Neuronal stem cell (in vitro differentiated cells): ENCODE results near the gene NLRP14.
A peak's percentile ranks its signal among the peaks of the same experiment; 100 is the strongest.

ENCODE experiments used
- DNase-seq: peaks from one replicate; pipeline ENCODE4 v3.0.0-alpha.2; 2013; ENCODE audit warnings: low spot score
- H2AFZ ChIP-seq: one replicate; pipeline ENCODE4 v1.6.1; 2013; ENCODE audit warnings: mild to moderate bottlenecking, low read length, inconsistent platforms
- H2AK5ac ChIP-seq: 2 replicates; pipeline ENCODE4 v1.6.1; 2013; ENCODE audit warnings: low read depth, mild to moderate bottlenecking, inconsistent platforms, low read length, moderate library complexity, mixed read lengths
- H2BK120ac ChIP-seq: 2 replicates; pipeline ENCODE4 v1.6.1; 2013; ENCODE audit warnings: low read depth, mild to moderate bottlenecking, inconsistent platforms, low read length, moderate library complexity, mixed read lengths
- H2BK12ac ChIP-seq: one replicate; pipeline ENCODE4 v1.6.1; 2013; ENCODE audit warnings: low read length, inconsistent platforms
- H2BK15ac ChIP-seq: 2 replicates; pipeline ENCODE4 v1.6.1; 2013; ENCODE audit warnings: mild to moderate bottlenecking, low read length, inconsistent platforms, mixed read lengths
- H2BK5ac ChIP-seq: one replicate; pipeline ENCODE4 v1.6.1; 2013; ENCODE audit warnings: inconsistent platforms, mild to moderate bottlenecking, low read length, moderate library complexity
- H3K14ac ChIP-seq: one replicate; pipeline ENCODE4 v1.6.1; 2013; ENCODE audit warnings: low read length, inconsistent platforms
- H3K18ac ChIP-seq: 2 replicates; pipeline ENCODE4 v1.6.1; 2013; ENCODE audit warnings: low read length, inconsistent platforms
- H3K23ac ChIP-seq: 2 replicates; pipeline ENCODE4 v1.6.1; 2013; ENCODE audit warnings: low read depth, mild to moderate bottlenecking, mixed read lengths, low read length, inconsistent platforms; ENCODE audit not compliant: poor library complexity
- H3K27ac ChIP-seq: replicated peaks from 3 replicates; pipeline ENCODE4 v1.5.1; 2013; ENCODE audit warnings: low read length, inconsistent platforms
- H3K27me3 ChIP-seq, 3 experiments: 2 replicates each; pipeline ENCODE4 v1.6.1; 2013; ENCODE audit warnings: low read length in 3 of 3, mild to moderate bottlenecking in 2 of 3, inconsistent platforms in 1 of 3, low read depth in 1 of 3, mixed read lengths in 1 of 3, moderate library complexity in 1 of 3; ENCODE audit not compliant: control insufficient read depth in 3 of 3, insufficient read depth in 3 of 3
- H3K36me3 ChIP-seq, 2 donors: replicated peaks in 1 of 2; 2 replicates each; pipeline ENCODE4 v1.6.1; 2013; ENCODE audit warnings: low read length in 2 of 2; ENCODE audit not compliant: control insufficient read depth in 2 of 2, insufficient read depth in 2 of 2
- H3K4ac ChIP-seq: 2 replicates; pipeline ENCODE4 v1.6.1; 2013; ENCODE audit warnings: inconsistent platforms, mild to moderate bottlenecking, low read length, moderate library complexity
- H3K4me1 ChIP-seq, 2 donors: 1 replicate in 1 of 2; 2 replicates in 1 of 2; pipeline ENCODE4 v1.6.1; 2013; ENCODE audit warnings: low read length in 2 of 2, low read depth in 1 of 2; ENCODE audit not compliant: control insufficient read depth in 2 of 2, insufficient read depth in 1 of 2
- H3K4me2 ChIP-seq: one replicate; pipeline ENCODE4 v1.6.1; 2013; ENCODE audit warnings: mild to moderate bottlenecking, low read length, inconsistent platforms; ENCODE audit not compliant: insufficient read depth, poor library complexity, severe bottlenecking
- H3K4me3 ChIP-seq, 2 donors: 2 replicates each; pipeline ENCODE4 v1.5.1; 2013; ENCODE audit warnings: low read length in 2 of 2, mild to moderate bottlenecking in 2 of 2, inconsistent platforms in 1 of 2, moderate library complexity in 1 of 2
- H3K79me1 ChIP-seq: one replicate; pipeline ENCODE4 v1.6.1; 2013; ENCODE audit warnings: low read depth, mild to moderate bottlenecking, inconsistent platforms, low read length, moderate library complexity
- H3K9ac ChIP-seq: one replicate; pipeline ENCODE4 v1.6.1; 2013; ENCODE audit warnings: mild to moderate bottlenecking, low read depth, low read length, inconsistent platforms; ENCODE audit not compliant: poor library complexity
- H3K9me3 ChIP-seq, 2 donors: replicated peaks in 1 of 2; 2 replicates each; pipeline versions ENCODE3 to v1.6.1; 2013; ENCODE audit warnings: low read length in 2 of 2, mild to moderate bottlenecking in 2 of 2, inconsistent platforms in 1 of 2, low read depth in 1 of 2, mixed read lengths in 1 of 2, moderate library complexity in 1 of 2; ENCODE audit not compliant: control insufficient read depth in 2 of 2, insufficient read depth in 1 of 2
- H4K8ac ChIP-seq: one replicate; pipeline ENCODE4 v1.6.1; 2013; ENCODE audit warnings: low read depth, mild to moderate bottlenecking, inconsistent platforms, low read length, moderate library complexity
- H4K91ac ChIP-seq: one replicate; pipeline ENCODE4 v1.6.1; 2013; ENCODE audit warnings: low read length, low read depth, mild to moderate bottlenecking, inconsistent platforms; ENCODE audit not compliant: poor library complexity
- WGBS, 2 donors: extraction: QIAGEN DNeasy Blood & Tissue Kit; methylation state at CpG; one replicate each; pipeline ENCODE4 v1.1.7; 2013; ENCODE audit warnings: missing lambda C conversion rate in 2 of 2, mixed read lengths in 1 of 2; ENCODE audit not compliant: insufficient read length in 2 of 2, insufficient replicate concordance in 1 of 2; ENCODE audit errors: extremely low coverage in 2 of 2; 5-methylcytosine and 5-hydroxymethylcytosine counted together

NLRP14 gene

GRCh38 chr11:7050191-7050590 lies 29.9 kb downstream of the NLRP14 start:
- H3K23ac ChIP-seq: no peak overlapping the region
- no peak overlapping the region for H3K4ac ChIP-seq
- no peak overlapping the region for H2BK5ac ChIP-seq
- H3K27ac ChIP-seq: no peak overlapping the region
- no peak overlapping the region for H3K4me2 ChIP-seq
- no peak overlapping the region for H2AFZ ChIP-seq
- DNase-seq: no peak
- no peak overlapping the region for H3K14ac ChIP-seq
- no peaks in the 10 kb centered on the region for H3K4me1 ChIP-seq
- H4K91ac ChIP-seq: no peak overlapping the region
- no peak overlapping the region for H2AK5ac ChIP-seq
- H3K18ac ChIP-seq: no peak overlapping the region
- H2BK15ac ChIP-seq: no peak overlapping the region
- H2BK120ac ChIP-seq: no peak overlapping the region
- no peaks in the 10 kb centered on the region for H3K27me3 ChIP-seq
- no peak overlapping the region for H2BK12ac ChIP-seq
- H4K8ac ChIP-seq: no peak overlapping the region
- WGBS, 2 donors: no CpG with 5 or more reads among the region's 1 CpG
- H3K9ac ChIP-seq: no peak overlapping the region
- H3K9me3 ChIP-seq: no peaks in the 10 kb centered on the region
- H3K79me1 ChIP-seq: no peaks in the 10 kb centered on the region
- H3K4me3 ChIP-seq: no peak overlapping the region
- no peaks in the 10 kb centered on the region for H3K36me3 ChIP-seq

- WGBS, 2 donors: no CpG with 5 or more reads among the region's 6 CpGs
- Histone ChIP-seq H3K23ac (no peak overlapping the region), H2AFZ (peak overlapping the region; percentile 75), H3K27ac (no peak overlapping the region), H3K4me2 (no peak overlapping the region), H2BK120ac (no peak overlapping the region), H3K14ac (no peak overlapping the region), H3K27me3 (no peaks in the 10 kb centered on the region), H3K79me1 (no peaks in the 10 kb centered on the region), H3K9ac (no peak overlapping the region), H2AK5ac (no peak overlapping the region), H2BK12ac (no peak overlapping the region), H2BK15ac (no peak overlapping the region), H3K36me3 (no peaks in the 10 kb centered on the region), H3K9me3 (no peaks in the 10 kb centered on the region), H3K4me3 (no peak overlapping the region), H4K91ac (no peak overlapping the region), H3K4me1 (no peaks in the 10 kb centered on the region), H4K8ac (no peak overlapping the region), H3K18ac (no peak overlapping the region), H3K4ac (no peak overlapping the region), H2BK5ac (no peak overlapping the region)
- DNase-seq: no peak
These were observed 36.7 kb downstream of the NLRP14 start for GRCh38 chr11:7056828-7057513.

- H3K4ac ChIP-seq: no peak overlapping the region
- no peak overlapping the region for H3K9ac ChIP-seq
- H4K91ac ChIP-seq: no peak overlapping the region
- no peak overlapping the region for H2BK12ac ChIP-seq
- H4K8ac ChIP-seq: no peak overlapping the region
- no peak for DNase-seq
- H2BK120ac ChIP-seq: no peak overlapping the region
- no peak overlapping the region for H3K4me2 ChIP-seq
- no peaks in the 10 kb centered on the region for H3K79me1 ChIP-seq
- no peaks in the 10 kb centered on the region for H3K36me3 ChIP-seq
- no peak overlapping the region for H2AK5ac ChIP-seq
- no peak overlapping the region for H3K4me3 ChIP-seq
- WGBS, 2 donors: no CpG with 5 or more reads among the region's 2 CpGs
- no peak overlapping the region for H2BK15ac ChIP-seq
- peak overlapping the region; percentile 75 for H2AFZ ChIP-seq
- H3K9me3 ChIP-seq: no peaks in the 10 kb centered on the region
- no peaks in the 10 kb centered on the region for H3K27me3 ChIP-seq
- H3K18ac ChIP-seq: no peak overlapping the region
- no peak overlapping the region for H3K14ac ChIP-seq
- no peak overlapping the region for H2BK5ac ChIP-seq
- H3K27ac ChIP-seq: no peak overlapping the region
- H3K23ac ChIP-seq: no peak overlapping the region
- H3K4me1 ChIP-seq: no peaks in the 10 kb centered on the region
These were observed 37.4 kb downstream of the NLRP14 start for GRCh38 chr11:7057641-7058040.

GRCh38 chr11:7060868-7061267 lies 40.6 kb downstream of the NLRP14 start:
- Histone ChIP-seq H2AFZ (no peak overlapping the region), H2BK120ac (no peak overlapping the region), H3K27me3 (no peaks in the 10 kb centered on the region), H3K27ac (no peak overlapping the region), H4K8ac (no peak overlapping the region), H3K9me3 (no peaks in the 10 kb centered on the region), H2BK5ac (no peak overlapping the region), H3K79me1 (no peaks in the 10 kb centered on the region), H2AK5ac (no peak overlapping the region), H3K4me2 (no peak overlapping the region), H4K91ac (no peak overlapping the region), H3K14ac (no peak overlapping the region), H3K36me3 (no peaks in the 10 kb centered on the region), H3K9ac (no peak overlapping the region), H3K23ac (no peak overlapping the region), H3K4me3 (no peak overlapping the region), H2BK12ac (no peak overlapping the region), H3K4me1 (peaks cover 0 to 2% of the 10 kb centered on the region in 2 donors), H3K4ac (no peak overlapping the region), H2BK15ac (no peak overlapping the region), H3K18ac (no peak overlapping the region)
- WGBS, 2 donors: no CpG with 5 or more reads among the region's 1 CpG
- DNase-seq: no peak
